SH-SY5Y (cell line): ENCODE measurements around the gene LEKR1.

Experiments used
- GATA2 ChIP-seq: IDR thresholded peaks from 2 replicates; pipeline ENCODE4 v1.6.1; 2011; ENCODE audit warnings: mild to moderate bottlenecking, low read depth, low read length
- GATA3 ChIP-seq: IDR thresholded peaks from 2 replicates; pipeline ENCODE4 v1.6.1; 2011; ENCODE audit warnings: low read depth, mild to moderate bottlenecking, low read length, moderate library complexity

DNA sequence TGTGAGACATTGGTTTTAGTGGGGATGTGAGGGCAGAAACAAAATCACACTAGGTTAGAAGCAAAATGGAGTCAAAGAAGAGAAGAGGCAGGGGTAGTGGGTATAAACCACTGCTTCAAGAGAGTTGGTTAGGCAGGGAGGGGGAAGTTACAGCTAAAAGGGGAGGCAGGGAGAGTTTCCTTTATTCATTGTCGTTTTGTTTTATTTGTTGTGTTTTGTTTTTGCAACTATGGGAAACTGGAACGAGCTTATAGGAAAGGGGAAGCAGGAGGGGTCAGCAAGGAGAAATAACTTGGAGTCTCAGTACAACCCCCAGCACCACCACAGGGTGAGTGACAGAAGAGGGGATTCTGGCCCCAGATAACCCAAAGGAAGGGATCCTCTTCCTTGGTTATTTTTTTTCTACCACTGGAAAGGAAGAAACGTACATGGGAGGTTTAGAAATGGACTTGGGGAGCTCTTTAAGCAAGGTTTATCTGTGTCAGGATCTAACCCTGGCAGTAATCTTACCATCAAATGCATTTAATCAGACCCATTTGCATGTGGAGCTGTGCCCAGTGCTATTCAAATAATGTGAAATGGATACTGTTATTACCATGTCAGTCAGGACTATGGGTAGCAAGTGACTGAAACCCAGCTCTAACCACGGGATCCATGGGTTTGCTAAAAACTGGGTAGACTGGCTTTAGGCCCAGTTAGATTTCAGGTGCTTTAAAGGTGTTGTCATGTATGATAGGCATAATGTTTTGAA, 265.1 kb downstream of the LEKR1 start:
- peak; percentile 24; the same call in 1 of the 2 replicates for TF ChIP-seq GATA2
- TF ChIP-seq GATA3 = no peak
